Type B pancreatic cell (in vitro differentiated cells): ENCODE data around the gene TCIRG1. TPM values are rescaled to one million over a fixed set of nuclear protein-coding genes. Genes with fewer than 3 reads are reported as not detected.
"Not testable (repeated sequence)": the region's sequence is repeated elsewhere in the genome, so short reads cannot be mapped to it uniquely, and the experiment has no call there.

Experiments used
- DNase-seq: peaks from one replicate; pipeline ENCODE4 v3.0.0; 2021; ENCODE audit warnings: mixed read lengths; ENCODE audit not compliant: unreplicated experiment; ENCODE audit errors: extremely low spot score
- H3K27ac Mint-ChIP-seq: 2 replicates; pipeline ENCODE4 v1.8.0; 2021; ENCODE audit warnings: mild to moderate bottlenecking, mixed read lengths
- H3K27me3 Mint-ChIP-seq: 2 replicates; pipeline ENCODE4 v1.8.0; 2021; ENCODE audit warnings: mixed read lengths
- H3K36me3 Mint-ChIP-seq: 2 replicates; pipeline ENCODE4 v1.8.0; 2021; ENCODE audit warnings: mixed read lengths
- H3K4me1 Mint-ChIP-seq: one replicate; pipeline ENCODE4 v1.8.0; 2021; ENCODE audit warnings: mixed read lengths; ENCODE audit not compliant: unreplicated experiment
- H3K4me3 Mint-ChIP-seq: 2 replicates; pipeline ENCODE4 v1.8.0; 2021; ENCODE audit warnings: mild to moderate bottlenecking, mixed read lengths
- H3K9me3 Mint-ChIP-seq: 2 replicates; pipeline ENCODE4 v1.8.0; 2021; ENCODE audit warnings: mixed read lengths
- CTCF ChIP-seq: fragments of 200-600 bp; sonication (generic); conservative IDR thresholded peaks from 2 replicates; pipeline ENCODE4 v1.5.0; 2021; ENCODE audit warnings: antibody characterized with exemption, mild to moderate bottlenecking
- total RNA-seq: library from RNA; stranded (reverse); gene quantifications from 2 replicates; pipeline ENCODE4 v1.2.1, GENCODE V29; 2021; ENCODE audit warnings: low replicate concordance

The TCIRG1 gene
- total RNA-seq, 1 donor from 2014 or later = 37.0 TPM

GRCh38 chr11:68089679-68090078 lies 50.9 kb downstream of the TCIRG1 start:
- no peaks in the 10 kb centered on the region for H3K27me3 Mint-ChIP-seq
- TF ChIP-seq CTCF = no peak
- H3K4me1 Mint-ChIP-seq = peaks cover 10% of the 10 kb centered on the region
- H3K36me3 Mint-ChIP-seq = peaks cover 7% of the 10 kb centered on the region
- no peaks in the 10 kb centered on the region for H3K9me3 Mint-ChIP-seq
- no peak for DNase-seq
- H3K4me3 Mint-ChIP-seq = no peak overlapping the region
- no peak overlapping the region for H3K27ac Mint-ChIP-seq

- Mint-ChIP-seq H3K27ac (no peak overlapping the region), H3K9me3 (no peaks in the 10 kb centered on the region), H3K27me3 (no peaks in the 10 kb centered on the region), H3K4me1 (peaks cover 10% of the 10 kb centered on the region), H3K36me3 (peaks cover 7% of the 10 kb centered on the region), H3K4me3 (no peak overlapping the region)
- TF ChIP-seq CTCF = no peak
- no peak for DNase-seq
Observed at GRCh38 chr11:68090287-68090686, 51.5 kb downstream of the TCIRG1 start.

GRCh38 chr11:68090706-68091105 lies 51.9 kb downstream of the TCIRG1 start:
- no peak for DNase-seq
- no peak overlapping the region for H3K4me3 Mint-ChIP-seq
- no peaks in the 10 kb centered on the region for H3K27me3 Mint-ChIP-seq
- no peak overlapping the region for H3K27ac Mint-ChIP-seq
- H3K36me3 Mint-ChIP-seq = peaks cover 7% of the 10 kb centered on the region
- H3K4me1 Mint-ChIP-seq = peaks cover 10% of the 10 kb centered on the region
- no peaks in the 10 kb centered on the region for H3K9me3 Mint-ChIP-seq
- no peak for TF ChIP-seq CTCF

GRCh38 chr11:68092411-68092810 lies 53.6 kb downstream of the TCIRG1 start:
- Mint-ChIP-seq H3K9me3 (no peaks in the 10 kb centered on the region), H3K4me1 (peaks cover 10% of the 10 kb centered on the region), H3K27me3 (no peaks in the 10 kb centered on the region), H3K36me3 (peaks cover 7% of the 10 kb centered on the region), H3K4me3 (no peak overlapping the region), H3K27ac (no peak overlapping the region)
- DNase-seq = no peak
- TF ChIP-seq CTCF = no peak

GRCh38 chr11:68092946-68093345 lies 54.1 kb downstream of the TCIRG1 start:
- not testable (repeated sequence) for DNase-seq, H3K9me3 Mint-ChIP-seq, H3K4me3 Mint-ChIP-seq, H3K36me3 Mint-ChIP-seq, H3K27me3 Mint-ChIP-seq, H3K27ac Mint-ChIP-seq
- H3K4me1 Mint-ChIP-seq = peaks cover 13% of the 10 kb centered on the region

- Mint-ChIP-seq H3K36me3 (peaks cover 9% of the 10 kb centered on the region), H3K9me3 (no peaks in the 10 kb centered on the region), H3K4me1 (peaks cover 13% of the 10 kb centered on the region), H3K4me3 (no peak overlapping the region), H3K27me3 (no peaks in the 10 kb centered on the region), H3K27ac (no peak overlapping the region)
- TF ChIP-seq CTCF = no peak
- no peak for DNase-seq
Observed at GRCh38 chr11:68093565-68093964, 54.7 kb downstream of the TCIRG1 start.
